CD4-positive, alpha-beta T cell treated with Interleukin-15 for 4 hours (primary cell): ENCODE results near the gene MTCH1.
"Not testable (repeated sequence)": the region's sequence is repeated elsewhere in the genome, so short reads cannot be mapped to it uniquely, and the experiment has no call there.

Experiments used
- DNase-seq: peaks from one replicate; pipeline ENCODE4 v3.0.0-alpha.2; 2020; ENCODE audit warnings: low spot score

Gene MTCH1

DNA sequence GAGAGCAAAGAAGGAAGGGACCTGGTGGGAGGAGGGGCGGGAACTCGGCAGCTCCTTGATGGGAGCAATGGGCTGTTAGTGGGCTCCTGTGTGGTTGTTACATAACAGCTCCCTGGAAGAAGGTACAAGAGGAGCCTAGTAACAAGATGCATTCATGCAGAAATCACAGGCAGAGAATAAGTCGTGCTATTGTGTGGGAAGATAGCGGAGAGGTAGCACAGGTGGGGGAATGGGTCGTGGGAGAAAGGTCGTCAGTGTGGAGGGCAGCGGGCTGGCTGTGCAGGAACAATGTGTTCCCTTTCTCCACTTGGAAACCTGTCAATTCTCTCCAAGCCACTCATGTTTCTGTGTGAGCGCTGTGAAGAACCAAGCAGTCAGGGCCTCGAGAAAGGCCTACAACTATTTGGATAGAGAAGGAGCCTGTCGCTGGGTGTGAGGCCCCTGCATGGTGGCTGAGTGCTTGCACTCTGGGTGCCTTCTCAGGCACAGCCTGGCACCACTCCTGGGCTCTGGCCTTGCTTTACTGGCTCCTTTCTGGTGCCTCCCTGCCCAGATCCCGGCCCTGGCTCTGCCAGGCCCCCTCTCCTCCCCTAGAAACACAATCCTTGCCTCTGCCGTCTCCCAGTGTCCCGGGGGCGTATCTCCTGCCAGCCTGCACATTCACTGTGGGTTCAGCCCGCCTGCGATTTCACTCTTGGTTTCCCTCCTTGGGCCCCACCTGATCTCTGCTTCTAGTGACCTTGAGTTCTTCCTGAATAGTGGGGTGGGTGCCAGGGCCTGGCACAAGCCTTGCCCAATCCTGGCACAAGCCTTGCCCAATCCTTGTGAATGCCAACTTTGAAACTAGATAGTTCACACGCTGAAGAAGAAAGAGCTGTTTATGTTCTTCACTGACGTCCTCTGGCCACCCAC, 12.1 kb upstream of the MTCH1 start:
- DNase-seq = no peak

DNA sequence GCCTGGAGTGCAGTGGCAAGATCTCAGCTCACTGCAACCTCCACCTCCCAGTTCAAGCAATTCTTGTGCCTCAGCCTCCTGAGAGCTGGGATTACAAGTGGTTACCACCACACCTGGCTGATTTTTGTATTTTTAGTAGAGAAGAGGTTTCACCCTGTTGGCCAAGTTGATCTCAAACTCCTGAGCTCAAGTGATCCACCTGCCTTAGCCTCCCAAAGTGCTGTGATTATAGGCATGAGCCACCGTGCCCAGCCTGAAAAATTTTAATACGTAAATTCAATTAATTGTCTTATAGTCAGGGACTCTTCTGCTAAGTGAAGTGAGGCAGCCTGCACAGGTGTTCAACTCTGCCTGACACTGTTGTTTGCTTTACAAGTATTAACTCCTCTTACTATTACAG, 4.4 kb upstream of the MTCH1 start:
- not testable (repeated sequence) for DNase-seq

DNA sequence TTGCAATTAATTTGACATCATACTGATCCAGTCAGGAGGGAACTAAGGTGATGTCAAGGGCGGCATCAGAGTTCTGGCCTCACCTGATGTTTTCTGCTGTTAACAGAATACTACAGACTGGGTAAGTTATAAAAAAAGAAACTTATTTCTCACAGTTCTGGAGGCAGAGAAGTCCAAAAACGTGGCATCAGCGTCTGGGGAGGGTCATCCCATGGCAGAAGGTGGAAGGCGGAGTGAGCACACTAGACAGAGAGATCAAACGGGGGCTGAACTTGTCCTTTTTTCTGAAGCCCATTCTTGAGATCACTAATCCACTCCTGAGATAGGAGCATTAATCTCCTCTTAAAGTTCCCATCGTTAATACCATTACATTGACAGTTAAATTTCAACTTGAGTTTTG, 3.3 kb upstream of the MTCH1 start:
- DNase-seq = no peak

DNA sequence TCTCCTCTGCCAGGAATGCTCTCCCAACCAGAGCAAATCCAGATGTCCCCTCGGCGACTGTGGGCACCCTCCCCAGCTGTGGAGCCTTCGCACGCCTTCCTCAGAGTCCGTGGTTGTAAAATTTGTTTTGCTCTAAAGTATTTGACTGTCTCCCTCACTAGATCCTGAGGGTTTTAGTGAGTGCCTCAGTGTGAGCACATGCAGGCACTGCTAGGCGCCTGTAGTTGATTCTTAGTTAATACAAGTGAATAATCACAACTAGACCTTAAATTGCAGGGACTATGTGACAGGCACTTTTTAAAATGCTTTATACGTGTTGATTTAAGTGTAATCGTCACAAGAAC, 680 bp upstream of the MTCH1 start:
- no peak for DNase-seq

DNA sequence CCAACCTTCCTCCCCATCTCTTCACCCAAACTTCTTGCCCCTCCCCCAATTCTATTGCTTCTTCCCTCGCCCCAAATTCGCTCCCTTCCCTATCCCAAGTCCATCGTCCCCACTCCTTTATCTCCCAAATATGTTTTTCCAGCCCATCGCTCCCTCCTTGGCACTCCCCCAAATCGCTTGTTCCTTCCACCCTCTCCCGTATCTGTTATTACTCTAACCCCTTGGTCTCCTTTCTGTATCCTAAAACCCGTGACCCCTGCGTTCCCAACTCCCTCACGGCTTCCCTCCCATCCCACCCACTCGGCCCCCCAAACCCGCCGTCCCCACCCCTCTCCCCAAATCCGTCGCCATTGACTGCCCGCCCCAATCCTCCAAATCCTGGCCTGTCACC, 584 bp downstream of the MTCH1 start:
- no peak for DNase-seq

DNA sequence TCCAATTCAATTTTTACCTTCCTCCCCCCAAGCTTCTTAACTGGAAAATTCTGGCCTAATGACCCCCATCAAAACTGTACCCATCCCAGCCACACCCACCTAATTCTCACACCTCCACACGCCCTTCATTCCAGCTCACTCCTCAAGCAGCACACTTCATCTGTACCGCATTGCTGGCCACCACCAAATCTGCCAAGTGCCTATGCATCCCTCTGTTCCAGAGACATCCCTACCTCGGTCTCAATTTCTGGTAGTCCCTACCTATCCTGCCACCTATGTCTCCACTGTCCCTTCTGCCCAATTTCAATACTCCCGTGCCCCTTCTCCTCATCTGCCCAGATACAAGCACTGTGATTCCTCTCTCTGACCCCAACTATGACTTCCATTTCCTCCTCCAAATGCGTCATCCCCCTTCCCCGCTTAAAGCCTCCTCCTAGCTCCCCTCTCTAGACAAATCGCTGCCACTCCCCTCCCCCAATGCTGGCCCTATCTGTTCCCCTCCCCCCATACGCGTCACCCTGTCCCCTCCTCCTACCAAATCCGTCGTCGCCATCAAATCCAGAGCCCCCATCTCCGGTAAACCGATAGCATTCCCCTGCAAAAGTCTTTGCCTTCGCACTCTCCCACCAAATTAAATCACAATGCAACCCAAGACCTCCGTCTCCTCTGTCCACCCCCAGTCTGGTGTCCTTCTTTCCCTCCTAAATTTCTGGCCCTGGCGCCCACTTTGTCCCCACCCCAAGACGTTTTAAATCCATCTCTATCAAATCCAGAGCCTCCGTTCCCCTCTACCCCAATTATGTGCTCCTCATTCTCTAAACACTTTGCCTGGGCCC, 1.2 kb downstream of the MTCH1 start:
- peak; percentile 60 for DNase-seq

DNA sequence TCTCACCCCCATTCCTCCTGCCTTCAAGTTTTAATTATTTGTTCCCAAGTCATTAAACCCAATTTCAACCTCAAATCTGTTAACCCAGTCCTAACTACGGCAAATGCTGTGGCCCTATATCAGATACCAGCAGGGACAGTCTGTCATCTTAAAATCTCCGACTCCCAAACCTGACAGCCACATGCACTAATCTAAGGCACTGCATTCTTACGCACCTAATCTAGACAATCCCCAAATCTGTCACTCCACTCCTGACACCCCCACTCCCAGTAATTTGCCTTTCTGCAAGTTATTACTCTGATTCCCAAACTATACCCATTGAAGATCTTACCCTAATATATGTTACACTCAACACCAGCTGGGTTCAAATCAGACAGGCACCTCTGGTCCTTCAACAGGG, 2.5 kb downstream of the MTCH1 start:
- no peak for DNase-seq

DNA sequence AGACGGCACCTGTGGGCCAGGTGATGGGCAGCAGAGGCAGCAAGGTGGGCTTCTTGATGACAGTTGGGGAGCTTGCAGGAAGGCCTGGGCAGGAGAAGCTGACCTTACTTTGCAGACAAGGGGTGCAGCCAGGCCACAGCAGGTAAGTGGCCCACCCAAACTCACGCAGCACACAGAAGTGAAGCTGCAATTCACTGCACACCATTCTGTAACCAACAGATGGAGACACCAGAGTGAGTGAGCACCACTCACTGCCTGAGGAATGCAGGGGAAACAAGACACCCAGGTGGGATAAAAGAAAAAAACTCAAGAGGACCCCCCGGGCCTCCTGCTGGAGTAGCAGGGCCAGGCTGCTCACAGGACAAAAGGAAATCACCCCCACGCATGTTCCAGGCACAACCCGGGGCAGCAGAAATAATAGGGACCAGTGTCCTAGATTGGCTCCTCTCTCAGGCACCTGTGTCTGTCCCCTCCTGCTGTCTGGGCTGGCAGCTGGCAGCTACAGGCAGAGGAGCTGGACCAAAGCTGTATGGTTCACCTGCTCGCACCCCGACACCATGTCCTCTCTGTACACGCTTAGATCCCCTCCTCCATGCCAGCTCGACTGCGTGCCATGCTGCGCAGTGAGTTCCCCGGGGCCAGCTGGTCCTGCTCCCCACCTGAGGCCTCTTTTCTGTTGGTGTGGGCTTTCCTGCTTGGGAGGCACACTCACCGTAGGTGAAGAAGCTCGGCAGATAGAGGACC, 4.9 kb downstream of the MTCH1 start:
- no peak for DNase-seq

DNA sequence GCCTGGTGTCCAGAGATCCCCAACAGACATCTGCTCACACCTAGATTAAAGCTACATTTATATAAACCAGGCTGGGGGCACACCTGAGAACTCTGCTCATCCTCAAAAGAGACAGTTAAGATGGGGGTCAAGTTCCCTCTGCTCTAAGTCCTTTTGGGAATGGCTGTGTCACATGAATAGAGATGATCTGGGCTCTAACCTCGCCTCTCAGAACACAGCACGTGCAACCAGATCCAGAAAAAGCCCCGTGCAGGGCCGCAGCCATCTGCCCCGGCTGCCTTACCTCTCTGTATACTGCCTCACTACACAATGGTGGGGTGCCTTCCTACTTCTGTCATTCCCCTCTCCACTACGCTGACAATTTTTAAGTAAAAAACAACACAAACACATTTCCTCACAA, 5.9 kb downstream of the MTCH1 start:
- no peak for DNase-seq

DNA sequence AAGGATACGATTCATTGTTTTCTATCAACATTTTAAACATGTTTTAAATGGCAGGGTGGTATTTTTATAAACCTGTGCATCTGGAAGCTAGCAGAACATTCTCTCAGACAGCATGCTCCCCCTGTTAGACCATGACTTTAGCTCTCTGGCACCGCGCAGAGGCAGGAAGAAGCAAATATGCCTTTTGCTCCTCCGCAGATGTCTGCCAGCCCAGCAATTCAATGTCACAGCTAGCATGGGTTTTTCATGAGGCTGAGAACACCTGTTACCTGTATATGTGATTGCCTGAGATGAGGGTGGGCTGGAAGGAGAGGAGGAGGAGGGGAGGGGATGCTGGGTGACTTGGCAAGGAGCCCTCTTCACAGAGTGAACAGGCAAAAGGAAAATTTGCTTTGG, 6.7 kb downstream of the MTCH1 start:
- peak; percentile 40 for DNase-seq

DNA sequence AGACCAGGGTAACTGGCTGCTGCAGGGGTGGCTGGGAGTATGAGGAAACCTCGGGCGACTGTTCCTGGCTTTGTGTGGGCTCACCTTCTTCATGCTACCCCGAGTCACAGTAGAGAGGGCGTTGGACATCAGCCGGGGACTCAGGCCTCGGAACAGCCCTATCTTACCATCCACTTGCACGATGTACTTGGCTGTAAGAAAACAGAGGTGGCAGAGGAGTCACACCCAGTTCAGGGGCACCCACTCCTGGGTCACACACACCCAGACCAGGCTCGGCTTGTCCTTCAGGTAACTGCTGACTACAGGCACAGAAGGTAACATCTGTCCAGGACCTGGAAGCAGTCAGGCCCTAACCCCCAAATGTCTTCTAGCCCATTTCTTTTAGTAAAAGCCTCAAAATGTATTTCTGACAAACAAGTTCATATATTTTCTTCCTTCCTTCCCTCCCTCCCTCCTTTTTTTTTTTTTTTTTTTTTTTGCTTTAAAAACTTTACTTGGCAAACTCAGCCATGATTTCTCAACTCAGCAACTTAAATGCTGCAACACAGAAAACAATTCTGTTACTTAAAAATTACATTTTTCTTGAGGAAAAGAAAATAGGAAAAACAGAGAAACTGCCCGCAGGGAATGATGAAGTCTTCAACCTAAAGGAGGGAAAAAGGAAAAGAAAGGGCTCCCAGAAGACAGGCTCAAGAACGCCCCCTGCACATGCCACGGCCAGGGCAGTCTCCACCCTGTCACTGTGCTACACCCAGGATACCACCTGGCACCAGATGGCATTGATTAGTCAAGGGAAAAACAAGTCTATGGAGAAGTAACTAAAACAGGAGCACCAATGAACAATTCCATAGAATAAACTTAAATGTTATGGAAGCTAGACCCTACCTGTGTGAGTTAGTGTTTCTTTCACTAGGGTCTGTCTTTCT, 7.3 kb downstream of the MTCH1 start:
- DNase-seq = no peak

DNA sequence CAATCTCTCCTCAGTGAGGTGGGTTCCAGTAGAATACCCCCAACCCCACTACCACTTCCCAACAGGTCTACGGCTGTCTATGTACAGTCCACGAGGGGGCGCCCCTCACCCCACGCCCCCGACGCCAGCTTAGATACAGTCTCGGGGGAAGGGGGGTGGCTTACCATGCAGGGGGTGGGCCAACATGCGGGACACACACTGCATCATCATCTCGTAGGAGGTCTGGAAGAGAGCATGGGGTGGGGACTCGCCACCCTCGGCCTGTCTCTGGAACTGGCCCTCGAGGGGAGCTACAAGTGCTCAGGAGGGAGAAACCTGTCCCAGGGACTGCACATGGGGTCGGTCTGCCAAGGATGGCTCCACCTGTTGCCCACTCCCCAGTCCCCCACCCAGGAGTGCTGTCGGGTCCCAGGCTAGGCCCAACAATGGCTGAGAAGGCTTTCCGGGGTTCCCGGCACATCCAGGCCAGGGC, 8.5 kb downstream of the MTCH1 start:
- no peak for DNase-seq

DNA sequence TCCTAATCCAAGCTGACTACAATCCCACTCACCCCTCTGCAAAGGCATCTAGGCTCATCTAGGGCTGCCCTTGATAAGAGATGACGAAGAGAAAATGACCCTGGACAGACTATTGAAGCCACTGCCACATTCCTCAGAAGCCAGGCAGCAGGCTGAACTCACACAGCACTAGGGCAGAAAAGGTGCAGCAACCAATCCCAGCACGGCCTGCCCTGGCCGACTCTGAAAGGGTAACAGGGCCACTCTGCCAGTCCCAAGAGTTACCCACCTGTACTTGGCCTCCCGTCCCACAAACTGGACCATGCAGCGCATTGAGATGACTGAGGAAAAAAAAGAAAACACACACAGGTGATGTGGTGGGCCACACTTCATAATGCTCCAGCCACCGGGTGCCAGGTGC, 9.1 kb downstream of the MTCH1 start:
- DNase-seq = no peak

DNA sequence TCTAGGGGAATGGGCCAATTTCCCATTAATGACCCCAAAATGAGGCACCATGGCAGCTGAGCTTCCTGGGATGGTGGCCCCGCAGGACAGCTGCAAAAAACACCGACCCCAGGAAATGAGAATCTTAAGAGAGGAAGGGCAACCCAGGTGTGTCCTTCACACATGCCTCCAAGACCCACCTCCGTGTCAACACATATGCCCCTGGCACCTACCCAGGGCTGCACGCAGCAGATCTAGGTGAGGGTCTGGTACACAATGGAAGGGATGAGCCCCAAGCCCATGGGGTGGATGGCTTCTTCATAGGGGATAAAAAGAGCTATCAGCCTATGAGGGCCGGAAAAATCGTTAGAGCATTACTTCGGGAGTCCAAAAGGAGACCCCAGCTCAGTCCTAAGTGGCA, 9.5 kb downstream of the MTCH1 start:
- no peak for DNase-seq

DNA sequence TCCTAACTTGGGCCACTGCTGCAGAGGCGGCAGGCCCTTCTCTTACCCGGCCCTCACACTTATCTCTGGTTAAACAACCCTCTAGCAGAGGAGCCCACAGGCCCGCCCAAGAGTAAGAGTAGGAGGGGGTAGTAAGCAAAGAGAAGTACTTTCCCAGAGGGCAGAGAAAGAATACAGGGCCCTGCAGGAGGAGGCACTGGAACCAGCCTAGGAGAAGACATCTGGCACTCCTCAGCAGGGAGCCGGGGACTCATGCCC, 10.1 kb downstream of the MTCH1 start:
- DNase-seq = no peak

DNA sequence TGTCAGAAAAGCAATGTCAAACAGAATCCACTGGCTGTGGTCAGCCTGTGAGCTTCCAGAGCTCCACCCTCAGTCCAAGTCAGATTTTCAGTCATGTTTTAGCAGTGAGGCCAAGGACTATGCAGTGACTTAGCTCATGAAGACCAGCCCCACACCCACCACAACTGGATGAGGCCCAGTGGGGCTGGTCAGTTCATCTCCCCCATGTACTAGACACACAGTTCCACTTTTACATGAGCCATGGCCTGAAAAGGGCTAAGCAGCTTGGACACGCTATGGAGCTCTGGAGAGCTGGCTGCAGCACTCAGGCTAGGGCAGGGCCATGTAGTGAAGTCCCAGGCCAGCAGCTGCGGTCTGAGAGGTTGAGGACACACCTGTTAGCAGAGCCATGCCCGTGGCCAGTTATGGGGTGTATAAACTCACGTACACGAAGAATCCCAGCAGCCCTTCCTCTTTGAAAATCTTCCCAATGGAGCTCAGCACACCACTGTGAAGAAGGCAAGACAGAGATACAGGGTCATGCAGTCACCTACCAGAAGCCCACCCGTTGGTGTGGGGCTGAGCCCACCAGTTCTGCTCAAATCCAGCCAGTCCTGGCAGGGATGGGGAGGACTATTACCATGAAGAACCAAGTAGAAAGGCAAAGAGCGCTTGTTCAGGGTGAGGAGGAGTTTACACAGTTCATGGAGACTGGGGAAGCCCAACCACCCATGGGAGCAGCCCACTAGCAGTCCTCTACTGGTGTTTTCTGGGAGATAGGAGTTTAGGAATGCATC, 10.6 kb downstream of the MTCH1 start:
- no peak for DNase-seq

DNA sequence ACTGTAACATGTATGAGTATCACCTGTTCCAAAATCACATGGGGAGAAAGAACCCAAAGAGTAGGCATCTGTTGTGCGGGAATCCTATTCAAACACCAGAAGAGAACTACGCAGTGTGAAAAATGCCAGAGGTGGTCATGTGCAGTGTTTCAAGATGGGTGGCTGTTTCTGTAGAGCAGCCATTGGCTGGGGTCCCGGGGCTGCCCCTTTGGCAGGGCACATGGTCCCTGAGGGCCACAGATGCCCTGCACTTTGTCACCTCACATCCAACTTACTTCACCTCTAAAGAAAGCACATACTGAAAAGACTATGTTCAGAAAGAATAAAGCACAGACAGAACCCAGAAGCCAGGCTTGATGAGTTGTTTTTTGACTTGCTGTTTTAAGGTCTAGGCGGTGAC, 12.3 kb downstream of the MTCH1 start:
- no peak for DNase-seq

DNA sequence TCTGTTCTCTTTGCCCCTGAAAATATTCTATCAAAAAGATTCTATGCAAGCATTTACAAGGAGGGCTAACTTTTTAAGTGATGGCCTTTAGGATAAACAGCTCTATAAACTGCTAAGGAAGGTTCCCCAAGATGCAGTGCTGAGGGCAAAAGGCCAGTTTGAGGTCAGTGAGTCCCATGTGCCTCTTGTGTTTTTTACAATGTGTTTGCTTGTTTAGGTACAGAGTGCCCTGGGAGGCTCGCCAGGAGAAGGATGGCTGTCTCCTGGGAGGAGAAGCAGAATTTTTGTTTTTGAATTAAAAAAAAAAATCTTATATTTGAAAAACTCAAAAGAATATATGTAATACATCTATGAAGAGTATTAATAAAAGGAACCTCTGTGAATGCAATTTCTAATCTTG, 12.8 kb downstream of the MTCH1 start:
- no peak for DNase-seq

DNA sequence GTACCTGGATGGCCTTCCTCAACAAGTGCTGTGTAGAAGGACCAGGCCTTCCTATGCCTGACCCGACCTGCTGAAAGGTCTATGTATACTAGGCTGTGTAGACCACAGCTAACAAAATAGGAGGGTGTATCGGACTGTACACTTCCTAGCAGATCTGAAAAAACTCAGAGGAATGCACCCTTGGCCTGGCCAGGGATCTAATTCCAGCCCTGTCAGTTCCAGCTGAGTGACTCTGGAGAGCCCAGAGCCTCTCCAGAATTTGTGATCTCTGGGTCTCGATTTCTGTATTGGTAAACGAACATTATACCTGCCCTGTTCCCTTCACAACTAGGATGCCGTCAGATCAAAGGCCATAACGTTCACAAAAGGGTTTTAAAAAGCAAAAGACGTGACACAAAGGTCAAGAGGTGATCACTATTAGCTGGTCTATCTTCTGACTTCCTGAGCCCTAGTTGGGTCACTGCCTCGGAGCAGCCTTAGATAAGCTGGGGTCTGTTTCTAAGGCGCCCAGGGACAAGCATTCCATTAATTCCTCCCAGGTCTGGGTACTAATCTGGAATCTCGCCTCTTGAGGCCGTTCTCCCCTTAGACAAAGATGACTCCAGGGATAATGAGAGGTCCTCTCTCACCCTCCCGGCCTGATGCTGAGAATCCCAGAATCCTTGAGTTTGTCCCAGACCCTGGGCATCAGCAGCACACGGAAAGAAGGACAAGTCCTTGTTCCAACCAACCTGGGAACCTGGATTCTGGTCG, 13.9 kb downstream of the MTCH1 start:
- no peak for DNase-seq
